SHP77 treated with DMSO at 0.1 percent for 48 hours (cell line): ENCODE data around the gene PRR14.
"Not testable (repeated sequence)": the region's sequence is repeated elsewhere in the genome, so short reads cannot be mapped to it uniquely, and the experiment has no call there.

Experiments used
- DNase-seq: peaks from one replicate; lab custom pipeline; 2025; lab: John Stamatoyannopoulos, UW

PRR14 gene

DNA sequence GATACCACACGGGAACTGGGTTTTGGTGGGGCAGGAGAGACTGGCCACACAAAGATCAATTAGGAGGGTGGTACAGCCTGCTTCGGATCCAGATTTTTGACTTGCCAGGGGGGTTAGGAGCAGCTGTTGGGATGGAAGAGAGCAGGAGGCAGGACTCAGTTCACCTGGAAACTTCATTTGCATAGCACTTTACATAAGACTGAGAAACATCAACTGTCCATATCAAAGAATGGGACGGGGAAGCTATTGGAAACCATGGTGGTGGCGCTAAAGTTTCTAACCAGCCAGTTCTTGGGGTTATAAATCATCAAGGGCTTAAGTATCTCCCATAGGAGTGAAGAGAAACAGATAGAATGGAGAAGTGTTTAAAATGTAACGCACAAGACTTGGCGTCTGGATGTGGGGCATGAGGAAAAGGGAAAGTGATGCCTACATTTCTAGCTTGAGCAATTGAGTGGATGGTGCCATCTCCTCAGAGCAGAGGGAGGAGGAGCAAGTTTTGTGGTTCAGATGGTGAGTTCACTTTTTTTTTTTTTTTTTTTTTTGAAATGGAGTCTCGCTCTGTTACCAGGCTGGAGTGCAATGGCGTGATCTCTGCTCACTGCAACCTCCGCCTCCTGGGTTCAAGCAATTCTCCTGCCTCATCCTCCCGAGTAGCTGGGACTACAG lies 41.8 kb downstream of the PRR14 start:
- DNase-seq, result no peak

DNA sequence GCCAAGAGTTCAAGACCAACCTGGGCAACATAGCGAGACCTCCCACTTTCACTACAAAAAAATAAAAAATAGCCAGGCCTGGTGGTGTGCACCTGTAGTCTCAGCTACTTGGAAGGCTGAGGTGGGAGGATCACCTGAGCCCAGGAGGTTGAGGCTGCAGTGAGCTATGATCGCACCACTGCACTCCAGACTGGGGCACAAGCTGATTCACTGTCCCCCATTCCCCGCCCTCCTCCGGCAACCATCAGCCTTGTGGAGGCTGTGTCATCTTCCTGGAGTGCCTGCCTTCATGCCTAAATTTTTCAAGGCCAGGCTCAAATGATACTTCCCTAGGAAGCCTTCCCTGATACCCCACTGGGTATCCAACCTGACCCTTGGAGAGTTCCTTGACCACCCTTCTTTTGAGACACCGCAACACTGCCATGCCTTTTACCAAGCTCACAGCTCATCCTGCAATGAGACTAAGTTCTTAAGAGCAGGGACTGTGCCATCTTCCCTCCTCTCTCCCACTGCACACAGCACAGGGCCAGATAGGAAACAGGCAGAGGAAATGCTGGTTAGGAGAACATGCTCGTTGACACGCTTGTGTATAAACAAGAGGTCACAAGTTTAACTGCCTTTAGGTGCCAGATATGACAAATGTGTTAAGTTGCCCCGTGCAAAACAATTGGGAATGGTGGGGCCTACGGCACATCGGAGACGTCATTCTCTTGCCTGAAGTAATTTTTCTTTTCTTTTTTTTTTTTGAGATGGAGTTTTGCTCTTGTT lies 44.4 kb downstream of the PRR14 start:
- DNase-seq, result no peak

DNA sequence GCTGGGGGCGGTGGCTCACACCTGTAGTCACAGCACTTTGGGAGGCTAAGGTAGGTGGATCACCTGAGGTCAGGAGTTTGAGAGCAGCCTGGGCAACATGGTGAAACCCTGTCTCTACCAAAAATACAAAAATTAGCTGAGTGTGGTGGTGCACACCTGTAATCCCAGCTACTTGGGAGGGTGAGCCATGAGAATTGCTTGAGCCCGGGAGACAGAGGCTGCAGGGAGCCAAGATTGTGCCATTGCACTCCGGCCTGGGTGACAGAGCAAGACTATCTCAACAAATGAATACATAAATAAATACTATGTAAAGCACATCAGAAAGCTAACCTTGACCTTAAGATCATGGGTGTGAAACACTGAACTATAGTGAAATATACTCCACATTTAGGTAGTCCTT lies 45.9 kb downstream of the PRR14 start:
- not testable (repeated sequence) for DNase-seq

DNA sequence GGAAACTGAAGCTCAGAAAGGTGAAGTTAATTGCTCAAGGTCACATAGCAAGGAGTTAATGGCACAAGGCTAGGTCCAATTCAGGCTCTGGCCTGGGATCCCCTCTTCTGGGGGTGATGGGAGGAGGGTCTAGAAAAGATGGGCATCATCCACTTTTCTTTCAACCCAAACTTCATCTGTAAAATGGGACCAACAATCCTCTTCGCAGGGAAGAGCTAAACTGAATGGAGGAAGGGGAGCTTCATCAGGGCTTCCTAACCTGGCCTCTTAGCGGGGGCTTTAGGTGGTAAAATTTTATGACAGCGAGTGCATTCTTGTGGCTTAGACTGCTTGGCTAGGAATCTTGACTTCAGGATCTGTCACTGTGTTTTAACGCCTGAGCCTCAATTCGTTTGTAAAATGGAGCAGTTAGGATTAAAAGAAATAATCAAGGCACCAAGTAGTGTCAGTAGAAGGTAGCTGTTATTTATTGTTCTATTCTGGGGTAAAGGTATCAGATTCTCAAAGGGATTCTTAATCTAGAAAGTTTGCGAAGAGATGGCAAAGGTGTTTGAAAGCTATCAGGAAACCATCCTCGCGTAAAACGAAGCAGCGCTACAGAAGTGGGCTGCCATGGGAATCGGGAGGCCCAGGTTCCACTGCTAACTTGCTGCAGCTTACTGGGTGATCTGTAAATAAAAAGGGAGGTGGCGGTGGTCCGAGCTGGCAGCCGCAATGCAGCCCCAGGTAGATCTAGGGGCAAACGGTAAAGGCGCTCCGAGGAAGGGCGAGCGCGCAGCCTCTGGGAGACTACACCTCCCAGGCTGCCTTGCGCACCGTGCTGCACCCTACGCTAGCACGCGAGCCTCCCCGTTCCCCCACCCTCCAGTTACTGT lies 46.7 kb downstream of the PRR14 start:
- DNase-seq, result peak; percentile 93

DNA sequence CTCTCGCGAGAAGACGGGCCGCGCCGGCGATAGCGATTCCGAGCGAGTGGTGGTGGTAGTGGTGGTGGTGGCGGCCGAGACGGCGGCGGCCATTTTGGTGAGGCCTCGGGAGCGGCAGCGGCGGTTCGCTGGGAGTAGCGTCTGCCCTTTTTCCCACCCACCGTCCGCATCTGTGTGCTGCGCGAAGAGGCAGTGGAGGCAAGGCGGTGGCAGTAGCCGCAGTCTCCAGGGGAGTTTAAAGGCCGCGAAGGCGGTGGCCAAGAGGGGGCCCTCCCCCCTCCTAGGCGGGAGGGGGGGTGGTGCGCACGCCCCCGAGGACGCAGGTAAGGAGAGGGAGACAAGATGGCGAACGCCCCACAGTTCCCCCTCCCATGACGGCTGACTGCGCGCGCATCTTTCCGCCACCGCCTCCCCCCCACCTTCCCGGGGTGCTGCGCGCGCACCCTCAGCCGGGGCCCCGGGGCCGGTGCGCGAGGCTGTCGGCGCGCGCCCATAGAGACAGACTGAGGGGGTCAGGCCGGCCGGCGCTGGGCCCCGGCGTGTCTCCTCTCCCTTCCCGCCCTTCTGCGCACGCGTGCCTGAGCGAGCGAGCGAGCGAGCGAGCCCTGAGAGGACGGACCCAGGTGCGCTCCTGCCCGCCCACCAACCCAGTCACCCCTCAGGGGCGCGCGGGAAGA lies 47.5 kb downstream of the PRR14 start:
- DNase-seq, result peak; percentile 84

DNA sequence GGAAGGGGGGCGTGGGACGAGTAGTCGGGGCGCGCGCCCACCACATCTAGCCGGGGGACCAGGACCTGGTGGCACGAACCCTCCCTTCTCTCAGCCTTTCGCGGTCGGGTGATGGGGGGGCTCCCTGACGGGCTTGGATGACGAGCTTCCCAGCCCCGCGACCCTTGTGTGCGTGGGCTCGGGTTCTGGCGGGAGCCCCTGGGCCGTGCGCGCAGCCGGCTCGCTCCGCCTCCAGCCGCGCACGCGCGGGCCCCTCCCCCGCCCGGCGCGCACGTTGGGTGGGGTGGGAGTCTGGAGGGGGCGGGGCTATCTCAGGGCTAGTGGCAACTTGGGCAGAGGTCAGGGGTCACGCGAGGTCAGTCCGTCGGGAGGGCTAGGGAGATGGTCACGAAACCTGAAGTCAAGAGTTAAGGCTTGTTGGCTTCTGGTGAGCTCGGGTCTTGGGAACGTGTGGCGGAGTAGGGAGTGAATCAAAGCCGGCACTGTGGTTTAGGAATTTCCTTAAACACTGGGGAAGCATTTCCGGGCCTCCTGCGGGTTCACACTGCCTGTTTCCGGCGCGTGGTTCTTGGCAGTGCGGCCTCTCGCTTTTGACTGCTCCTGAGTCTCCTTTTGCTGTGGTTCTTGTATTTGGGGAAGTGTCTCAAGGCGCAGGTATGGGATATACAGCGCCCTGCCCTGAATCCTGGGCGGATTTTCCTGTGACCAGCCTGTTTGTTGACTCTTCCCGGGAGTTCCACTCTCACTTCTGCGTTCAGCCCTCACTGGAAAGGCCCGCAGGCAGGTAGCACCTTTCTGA lies 48.3 kb downstream of the PRR14 start, which contains the start of gene SRCAP:
TSS of gene SRCAP (plus strand) at position 356 of the 799 bp plus-strand sequence. CDS start 1,654 bp downstream, outside the sequence.
- DNase-seq, result peak; percentile 48

DNA sequence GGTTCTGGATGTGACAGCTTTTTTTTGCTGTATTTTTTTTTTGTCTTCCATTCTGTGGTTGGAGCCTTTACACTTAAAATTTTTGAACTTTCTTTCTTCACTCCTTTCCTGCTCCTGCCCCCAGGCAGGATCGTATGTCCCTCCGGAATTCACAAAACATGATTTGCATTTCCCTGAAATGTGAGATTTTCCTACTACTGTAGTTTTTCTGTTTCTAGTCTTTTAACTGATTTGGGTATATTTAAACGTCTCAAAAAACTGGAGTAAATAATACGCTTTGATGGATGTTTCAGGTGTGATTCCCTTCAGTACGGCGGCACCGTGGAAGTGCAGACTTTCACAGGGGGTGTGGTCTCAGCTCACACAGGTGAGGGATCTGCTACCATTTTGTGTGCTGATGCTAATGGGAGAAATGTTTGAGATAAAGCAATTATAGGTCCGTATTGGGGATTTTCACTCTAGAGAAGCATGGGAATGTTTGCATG lies 48.9 kb downstream of the PRR14 start:
- no peak for DNase-seq

DNA sequence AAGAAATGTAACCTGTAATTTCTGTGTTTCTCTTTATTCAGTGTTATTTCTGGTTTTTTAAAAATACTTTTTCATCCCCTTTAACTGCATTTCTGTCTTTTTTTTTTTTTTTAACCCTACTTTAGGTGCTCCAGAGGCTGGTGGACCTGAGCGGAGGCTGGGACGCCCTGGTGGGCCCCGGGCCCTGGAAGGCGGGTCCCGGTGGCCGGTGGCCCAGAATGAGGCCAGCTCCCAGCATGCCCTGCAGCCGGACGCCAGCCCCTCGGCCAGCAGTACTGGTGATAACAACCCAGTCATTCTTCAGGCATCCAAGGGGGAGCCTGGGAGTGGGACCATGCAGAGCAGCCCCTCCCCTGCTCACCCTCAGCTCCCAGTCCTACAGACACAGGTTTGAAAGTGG lies 49.7 kb downstream of the PRR14 start:
- DNase-seq, result no peak

DNA sequence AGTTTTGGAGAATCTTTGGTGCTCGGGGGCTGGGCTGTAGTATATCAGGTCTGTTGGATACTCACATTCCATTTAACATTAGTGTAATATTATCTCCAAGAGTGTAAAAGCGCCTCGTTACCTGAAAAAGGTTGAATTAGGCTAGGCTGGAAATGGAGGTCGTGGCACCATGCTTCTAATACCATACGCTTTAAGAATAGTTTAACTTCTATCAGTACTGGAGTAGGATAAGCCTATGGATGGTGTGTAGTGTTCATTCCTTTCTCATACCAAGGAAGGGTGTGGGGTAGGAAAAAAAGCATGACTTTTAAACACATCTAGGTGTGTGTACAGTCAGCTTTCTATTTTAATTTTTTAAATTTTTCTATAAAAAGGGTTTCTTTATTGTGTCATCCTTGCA lies 50.2 kb downstream of the PRR14 start:
- no peak for DNase-seq

DNA sequence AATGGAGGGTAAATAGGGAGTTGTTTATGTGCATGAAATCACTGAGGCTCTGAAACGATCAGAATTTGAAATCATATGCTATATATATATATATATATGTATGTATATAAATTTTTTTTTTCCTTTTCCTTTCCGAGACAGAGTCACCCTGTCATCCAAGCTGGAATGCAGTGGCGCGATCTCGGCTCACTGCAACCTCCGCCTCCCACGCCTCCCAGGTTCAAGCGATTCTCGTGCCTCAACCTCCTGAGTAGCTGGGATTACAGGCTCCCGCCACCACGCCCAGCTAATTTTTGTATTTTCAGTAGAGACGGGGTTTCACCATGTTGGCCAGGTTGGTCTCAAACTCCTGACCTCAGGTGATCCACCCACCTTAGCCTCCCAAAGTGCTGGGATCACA lies 52.3 kb downstream of the PRR14 start:
- not testable (repeated sequence) for DNase-seq

DNA sequence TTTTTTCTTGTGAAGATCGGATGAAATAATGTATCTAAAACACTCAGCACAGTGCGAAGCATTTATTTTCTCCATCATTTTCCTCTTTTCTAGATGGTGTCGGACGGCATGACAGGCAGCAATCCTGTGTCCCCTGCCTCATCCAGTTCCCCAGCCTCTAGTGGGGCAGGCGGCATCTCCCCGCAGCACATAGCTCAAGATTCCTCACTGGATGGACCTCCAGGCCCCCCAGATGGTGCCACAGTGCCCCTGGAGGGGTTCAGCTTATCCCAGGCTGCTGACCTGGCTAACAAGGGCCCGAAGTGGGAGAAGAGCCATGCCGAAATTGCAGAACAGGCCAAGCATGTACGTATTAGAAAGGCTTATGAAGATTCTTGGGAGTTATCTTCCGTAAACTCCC lies 53.2 kb downstream of the PRR14 start:
- DNase-seq, result no peak
